Neural cell (in vitro differentiated cells): Measurements from ENCODE around the gene LAMB4. TPM values are rescaled to one million over a fixed set of nuclear protein-coding genes. Genes with fewer than 3 reads are reported as not detected.

Source experiments
- H2AFZ ChIP-seq: fragments of 200-600, 300-800 bp; sonication (generic), shearing (Covaris generic); 2 replicates; pipeline ENCODE4 v1.6.0; 2014; ENCODE audit warnings: low read depth, mild to moderate bottlenecking, antibody characterized with exemption, low read length, moderate library complexity
- H3F3A ChIP-seq: fragments of 200-600 bp; shearing (Covaris generic); 2 replicates; pipeline ENCODE4 v1.6.1; 2016; ENCODE audit warnings: mild to moderate bottlenecking, moderate library complexity, mixed read lengths, antibody characterized with exemption, low read length; ENCODE audit not compliant: insufficient read depth, poor library complexity, severe bottlenecking
- H3K27ac ChIP-seq: fragments of 200-600, 300-800 bp; sonication (generic), shearing (Covaris generic); 2 replicates; pipeline ENCODE4 v1.5.1; 2014; ENCODE audit warnings: mild to moderate bottlenecking, low read length, moderate library complexity
- H3K27me3 ChIP-seq: fragments of 300-800, 200-600 bp; sonication (generic), shearing (Covaris generic); 2 replicates; pipeline ENCODE4 v1.6.0; 2014; ENCODE audit warnings: mild to moderate bottlenecking, low read depth, low read length, moderate library complexity; ENCODE audit not compliant: insufficient read depth
- H3K36me3 ChIP-seq: fragments of 300-800, 200-600 bp; sonication (generic), shearing (Covaris generic); 2 replicates; pipeline ENCODE4 v1.5.1; 2014; ENCODE audit warnings: mild to moderate bottlenecking, antibody characterized with exemption, low read length, moderate library complexity; ENCODE audit not compliant: insufficient read depth
- H3K4me2 ChIP-seq: fragments of 300-800, 200-600 bp; sonication (generic), shearing (Covaris generic); 2 replicates; pipeline ENCODE4 v1.6.0; 2014; ENCODE audit warnings: mild to moderate bottlenecking, low read length
- H3K4me3 ChIP-seq: fragments of 300-800, 200-600 bp; sonication (generic), shearing (Covaris generic); 2 replicates; pipeline ENCODE4 v1.5.1; 2014; ENCODE audit warnings: mild to moderate bottlenecking, low read length, moderate library complexity
- H3K79me2 ChIP-seq: fragments of 200-600 bp; shearing (Covaris generic); replicated peaks from 2 replicates; pipeline ENCODE4 v1.6.0; 2014; ENCODE audit warnings: mild to moderate bottlenecking, low read length, moderate library complexity; ENCODE audit not compliant: insufficient read depth
- H3K9ac ChIP-seq: fragments of 300-800, 200-600 bp; sonication (generic), shearing (Covaris generic); 2 replicates; pipeline ENCODE4 v1.6.1; 2016; ENCODE audit warnings: mild to moderate bottlenecking, low read length, mixed read lengths
- H3K9me2 ChIP-seq: fragments of 200-600 bp; shearing (Covaris generic); 2 replicates; pipeline ENCODE4 v1.6.1; 2016; ENCODE audit warnings: mild to moderate bottlenecking, low read length, mixed read lengths; ENCODE audit not compliant: insufficient read depth
- H3K9me3 ChIP-seq: fragments of 200-600, 300-800 bp; sonication (generic), shearing (Covaris generic); 2 replicates; pipeline ENCODE4 v1.6.1; 2016; ENCODE audit warnings: mild to moderate bottlenecking, mixed run types, low read length, moderate library complexity, mixed read lengths
- H4K20me1 ChIP-seq: fragments of 200-600 bp; shearing (Covaris generic); 2 replicates; pipeline ENCODE4 v1.6.1; 2016; ENCODE audit warnings: mild to moderate bottlenecking, mixed run types; ENCODE audit not compliant: insufficient read depth
- CTCF ChIP-seq: fragments of 450-650 bp; IDR thresholded peaks from 2 replicates; pipeline ENCODE4 v1.5.1; 2014; ENCODE audit warnings: antibody characterized with exemption, mild to moderate bottlenecking, moderate library complexity; ENCODE audit not compliant: poor library complexity, severe bottlenecking
- EP300 ChIP-seq: fragments of 450-650 bp; conservative IDR thresholded peaks from 2 replicates; pipeline ENCODE4 v1.6.1; 2014; ENCODE audit warnings: antibody characterized with exemption, mild to moderate bottlenecking, moderate library complexity; ENCODE audit not compliant: poor library complexity, severe bottlenecking
- EZH2 ChIP-seq: fragments of 200-600, 300-800 bp; shearing (Covaris generic), sonication (generic); IDR thresholded peaks from 2 replicates; pipeline ENCODE4 v1.6.1; 2014; ENCODE audit warnings: antibody characterized with exemption, low read length, borderline replicate concordance, mild to moderate bottlenecking; ENCODE audit not compliant: insufficient read depth, poor library complexity, severe bottlenecking
- MXI1 ChIP-seq: fragments of 450-650 bp; conservative IDR thresholded peaks from 2 replicates; pipeline ENCODE4 v1.6.1; 2014; ENCODE audit warnings: antibody characterized with exemption, mild to moderate bottlenecking; ENCODE audit not compliant: poor library complexity, severe bottlenecking
- POLR2AphosphoS5 ChIP-seq: IDR thresholded peaks from 2 replicates; pipeline ENCODE4 v1.6.1; 2012
- RAD21 ChIP-seq: fragments of 450-650 bp; conservative IDR thresholded peaks from 2 replicates; pipeline ENCODE4 v1.6.1; 2014; ENCODE audit warnings: antibody characterized with exemption, mild to moderate bottlenecking, moderate library complexity
- REST ChIP-seq: IDR thresholded peaks from 2 replicates; pipeline ENCODE4 v1.6.1; 2012; ENCODE audit warnings: borderline replicate concordance
- SMC3 ChIP-seq: fragments of 450-650 bp; conservative IDR thresholded peaks from 2 replicates; pipeline ENCODE4 v1.6.1; 2014; ENCODE audit warnings: antibody characterized with exemption, mild to moderate bottlenecking, moderate library complexity; ENCODE audit not compliant: poor library complexity
- TAF1 ChIP-seq: IDR thresholded peaks from 2 replicates; pipeline ENCODE4 v1.6.1; 2012; ENCODE audit warnings: low read depth
- polyA plus RNA-seq: library from polyadenylated mRNA; depleted of rRNA; stranded (reverse); fragments of >200 nt; gene quantifications from 2 replicates; pipeline ENCODE4 v1.2.3, GENCODE V29; 2014

Gene LAMB4
- polyA plus RNA-seq, 1 donor from 2014 or later = 0.16 TPM

- peak overlapping the region; percentile 51 for H3K9ac ChIP-seq
- no peaks in the 10 kb centered on the region for H3F3A ChIP-seq
- no peak for TF ChIP-seq SMC3
- no peak for TF ChIP-seq RAD21
- TF ChIP-seq CTCF = no peak
- TF ChIP-seq POLR2AphosphoS5 = no peak
- TF ChIP-seq REST = no peak
- TF ChIP-seq MXI1 = no peak
- no peak for TF ChIP-seq EP300
- no peak for TF ChIP-seq TAF1
- H3K4me3 ChIP-seq = peak overlapping the region; percentile 79
- H3K4me2 ChIP-seq = no peak overlapping the region
- H3K36me3 ChIP-seq = no peaks in the 10 kb centered on the region
- no peaks in the 10 kb centered on the region for H4K20me1 ChIP-seq
- no peaks in the 10 kb centered on the region for H3K9me2 ChIP-seq
- H3K9me3 ChIP-seq = no peaks in the 10 kb centered on the region
- no peak overlapping the region for H2AFZ ChIP-seq
- H3K79me2 ChIP-seq = no peaks in the 10 kb centered on the region
- H3K27me3 ChIP-seq = peaks cover 61% of the 10 kb centered on the region
- H3K27ac ChIP-seq = no peak overlapping the region
Observed at GRCh38 chr7:108000875-108001763, 129.0 kb downstream of the LAMB4 start.

DNA sequence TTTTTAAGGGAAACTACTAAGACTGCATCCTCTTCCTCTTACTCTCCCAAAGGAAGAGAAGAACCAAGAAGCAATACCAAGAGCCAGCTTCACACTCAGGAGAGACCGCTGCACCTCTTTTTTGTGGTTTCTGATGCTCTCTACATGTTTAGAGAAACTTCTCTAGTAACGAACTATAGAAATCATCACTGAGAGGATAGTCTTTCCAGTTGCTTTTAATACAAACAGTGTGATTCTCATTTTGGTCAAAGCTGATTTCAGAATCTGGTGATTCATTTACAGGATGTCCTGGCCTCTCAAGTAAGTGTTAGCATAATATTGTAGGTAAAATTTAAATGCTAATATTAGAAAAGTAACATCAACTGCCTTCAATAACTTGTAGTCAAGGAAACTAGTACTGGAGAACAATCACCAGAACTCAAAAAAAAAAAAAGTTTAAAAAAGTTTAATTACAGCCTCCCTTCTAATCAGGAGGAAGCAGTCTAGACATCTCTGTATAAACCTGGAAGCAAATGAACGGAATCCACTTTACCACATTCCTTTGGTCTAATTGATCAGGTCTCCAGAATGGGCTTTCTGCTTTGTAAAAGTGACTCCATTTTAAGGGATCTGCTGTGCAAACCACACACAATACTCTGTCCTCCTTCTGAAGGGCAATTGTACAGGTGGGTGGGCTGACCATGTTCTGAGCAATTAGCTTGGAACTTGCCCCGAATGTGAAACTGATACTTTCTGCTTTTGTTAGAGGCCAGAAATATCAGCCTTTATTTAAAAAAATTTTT, 130.2 kb downstream of the LAMB4 start:
- Histone ChIP-seq H3K79me2 (no peaks in the 10 kb centered on the region), H4K20me1 (no peaks in the 10 kb centered on the region), H3K27ac (no peak overlapping the region), H3K36me3 (no peaks in the 10 kb centered on the region), H3K9ac (no peak overlapping the region), H3K9me3 (no peaks in the 10 kb centered on the region), H3F3A (no peaks in the 10 kb centered on the region), H3K27me3 (peaks cover 49% of the 10 kb centered on the region), H3K4me3 (no peak overlapping the region), H3K4me2 (no peak overlapping the region), H2AFZ (no peak overlapping the region), H3K9me2 (no peaks in the 10 kb centered on the region)
- TF ChIP-seq TAF1 (no peak), CTCF (no peak), EP300 (no peak), REST (no peak), SMC3 (no peak), MXI1 (no peak), EZH2 (no peak), RAD21 (no peak), POLR2AphosphoS5 (no peak)
